Keratinocyte (primary cell): ENCODE data around the gene PEX5L. TPM values are rescaled to one million over a fixed set of nuclear protein-coding genes. Genes with fewer than 3 reads are reported as not detected.

ENCODE experiments used
- DNase-seq: peaks from one replicate; pipeline ENCODE4 v3.0.0-alpha.2; 2011; ENCODE audit warnings: low read depth, missing footprints, low spot score
- FAIRE-seq: peaks from 2 replicates; lab custom pipeline; 2011; peaks lifted over from hg19 to GRCh38; lab: Jason Lieb, UNC
- H2AFZ ChIP-seq: 2 replicates; pipeline ENCODE4 v1.6.0; 2012; ENCODE audit warnings: low read length, control low read depth, inconsistent platforms; ENCODE audit not compliant: control insufficient read depth
- H3K27ac ChIP-seq: 2 replicates; pipeline ENCODE4 v1.5.1; 2011; ENCODE audit warnings: low read length; ENCODE audit not compliant: control insufficient read depth, insufficient read depth
- H3K27me3 ChIP-seq: 3 replicates; pipeline ENCODE4 v1.6.0; 2011; ENCODE audit warnings: low read length; ENCODE audit not compliant: control insufficient read depth, insufficient read depth; ENCODE audit errors: extremely low read depth
- H3K36me3 ChIP-seq, 2 experiments: 2 replicates in 1 of 2; 3 replicates in 1 of 2; pipeline ENCODE4 v1.5.1; 2011; ENCODE audit warnings: low read length in 2 of 2, mild to moderate bottlenecking in 1 of 2; ENCODE audit not compliant: control insufficient read depth in 2 of 2, insufficient read depth in 2 of 2; ENCODE audit errors: extremely low read depth in 1 of 2
- H3K4me1 ChIP-seq: 3 replicates; pipeline ENCODE4 v1.5.1; 2011; ENCODE audit warnings: low read length; ENCODE audit not compliant: control insufficient read depth, insufficient read depth; ENCODE audit errors: extremely low read depth
- H3K4me2 ChIP-seq: 3 replicates; pipeline ENCODE4 v1.6.0; 2011; ENCODE audit warnings: low read depth, low read length; ENCODE audit not compliant: control insufficient read depth, insufficient read depth; ENCODE audit errors: extremely low read depth
- H3K4me3 ChIP-seq, 3 experiments: fragments of 200-600 bp in 1 of 3; sonication (generic) in 1 of 3; 2 replicates in 2 of 3; 3 replicates in 1 of 3; pipeline ENCODE4 v1.5.1; 2011 to 2016; ENCODE audit warnings: low read length in 3 of 3, mild to moderate bottlenecking in 3 of 3, control low read depth in 2 of 3, inconsistent platforms in 1 of 3, low read depth in 1 of 3, mixed read lengths in 1 of 3, mixed run types in 1 of 3, moderate library complexity in 1 of 3; ENCODE audit not compliant: control insufficient read depth in 2 of 3, insufficient read depth in 2 of 3; ENCODE audit errors: extremely low read depth in 1 of 3
- H3K79me2 ChIP-seq: 2 replicates; pipeline ENCODE4 v1.6.0; 2012; ENCODE audit warnings: low read length; ENCODE audit not compliant: control insufficient read depth, insufficient read depth
- H3K9ac ChIP-seq: 3 replicates; pipeline ENCODE4 v1.6.0; 2011; ENCODE audit warnings: low read length; ENCODE audit not compliant: control insufficient read depth, insufficient read depth; ENCODE audit errors: extremely low read depth
- H3K9me1 ChIP-seq: 3 replicates; pipeline ENCODE4 v1.6.0; 2011; ENCODE audit warnings: low read length; ENCODE audit not compliant: control insufficient read depth, insufficient read depth; ENCODE audit errors: extremely low read depth
- H3K9me3 ChIP-seq: 2 replicates; pipeline ENCODE4 v1.5.1; 2012; ENCODE audit warnings: low read depth, low read length; ENCODE audit not compliant: control insufficient read depth
- H4K20me1 ChIP-seq: 3 replicates; pipeline ENCODE4 v1.6.0; 2011; ENCODE audit warnings: low read length; ENCODE audit not compliant: control insufficient read depth, insufficient read depth; ENCODE audit errors: extremely low read depth
- CTCF ChIP-seq, 3 experiments: IDR thresholded peaks in 1 of 3; conservative IDR thresholded peaks in 1 of 3; optimal IDR thresholded peaks in 1 of 3; 2 replicates in 2 of 3; 3 replicates in 1 of 3; pipeline versions ENCODE3 to v1.5.1; 2011; ENCODE audit warnings: low read length in 3 of 3, mild to moderate bottlenecking in 3 of 3, moderate library complexity in 2 of 3, control low read depth in 1 of 3, inconsistent platforms in 1 of 3; ENCODE audit not compliant: insufficient read depth in 2 of 3; ENCODE audit errors: extremely low read depth in 1 of 3
- EZH2 ChIP-seq: IDR thresholded peaks from one replicate; pipeline ENCODE4 v1.6.1; 2012; ENCODE audit warnings: inconsistent platforms, mild to moderate bottlenecking, low read length, moderate library complexity
- dilution Hi-C: fragments of 300-500 bp; cut with MboI; formaldehyde crosslinking; loops from one replicate; pipeline ENCODE4 v1.7.0; 2020; ENCODE audit warnings: low sequenced_read_pairs; ENCODE audit not compliant: extremely low pct_ligation_motif_present
- polyA plus RNA-seq, 5 experiments: library from polyadenylated mRNA; depleted of rRNA in 3 of 5; stranded (reverse) in 3 of 5; stranded (forward) in 1 of 5; unstranded in 1 of 5; fragments of >200 nt; gene quantifications; 1 replicate in 1 of 5; 2 replicates in 3 of 5; 3 replicates in 1 of 5; pipeline versions ENCODE4 v1.2.1 to v1.2.3, GENCODE V29; 2011 to 2012; ENCODE audit warnings: missing spikeins in 2 of 5, low read depth in 1 of 5, low replicate concordance in 1 of 5

The PEX5L gene
- polyA plus RNA-seq, 1 donor (not counting 4 experiments of a cell fraction or from before 2014, with no cell fraction given): 0.92 TPM

- H2AFZ ChIP-seq: no peak overlapping the region
- H3K27ac ChIP-seq: no peak overlapping the region
- H3K36me3 ChIP-seq: no peaks in the 10 kb centered on the region
- peak overlapping the region; percentile 35 for H3K4me2 ChIP-seq
- H3K9me3 ChIP-seq: no peaks in the 10 kb centered on the region
- TF ChIP-seq CTCF (optimal IDR thresholded peaks at IDR 0.05 in 1 of 3, IDR thresholded peaks at IDR 0.05 in 1 of 3, conservative IDR thresholded peaks at IDR 0.05 in 1 of 3; ENCODE audit: extremely low read depth in 1 of 3, insufficient read depth in 2 of 3, low read length in 3 of 3) (no peak), EZH2 (peak; percentile 51)
- no peaks in the 10 kb centered on the region for H3K9me1 ChIP-seq
- H3K79me2 ChIP-seq: no peaks in the 10 kb centered on the region
- peaks cover 23% of the 10 kb centered on the region for H3K27me3 ChIP-seq
- no peak for FAIRE-seq
- no peak for DNase-seq
- peak overlapping the region in 1 of 3 experiments; percentile 13 for H3K4me3 ChIP-seq
- dilution Hi-C loops: no loop called here
- H4K20me1 ChIP-seq: no peaks in the 10 kb centered on the region
- H3K4me1 ChIP-seq: no peaks in the 10 kb centered on the region
- H3K9ac ChIP-seq: no peak overlapping the region
These were observed 556 bp downstream of the PEX5L start for GRCh38 chr3:180036092-180036670.

GRCh38 chr3:180026997-180027396 lies 9.7 kb downstream of the PEX5L start:
- Histone ChIP-seq H3K36me3 (no peaks in the 10 kb centered on the region), H3K9me1 (no peaks in the 10 kb centered on the region), H4K20me1 (no peaks in the 10 kb centered on the region), H3K4me3 (no peak overlapping the region), H3K9ac (no peak overlapping the region), H3K79me2 (no peaks in the 10 kb centered on the region), H3K9me3 (no peaks in the 10 kb centered on the region), H3K4me1 (no peaks in the 10 kb centered on the region), H3K27me3 (no peaks in the 10 kb centered on the region), H2AFZ (no peak overlapping the region), H3K4me2 (no peak overlapping the region), H3K27ac (no peak overlapping the region)
- FAIRE-seq (no peak), DNase-seq (no peak)
- dilution Hi-C loops: no loop called here
- no peak for TF ChIP-seq EZH2
- no peak for TF ChIP-seq CTCF (optimal IDR thresholded peaks at IDR 0.05 in 1 of 3, IDR thresholded peaks at IDR 0.05 in 1 of 3, conservative IDR thresholded peaks at IDR 0.05 in 1 of 3; ENCODE audit: extremely low read depth in 1 of 3, insufficient read depth in 2 of 3, low read length in 3 of 3)
